K562 (cell line): Measurements from ENCODE around the gene LAMP1. TPM values are rescaled to one million over a fixed set of nuclear protein-coding genes. Genes with fewer than 3 reads are reported as not detected.

Source experiments
- BRD4 ChIP-seq: fragments of 200-600 bp; sonication (generic); IDR thresholded peaks from 2 replicates; pipeline ENCODE4 v1.6.1; 2017; ENCODE audit warnings: inconsistent platforms
- CBX5 ChIP-seq: IDR thresholded peaks from 2 replicates; pipeline ENCODE4 v1.6.1; 2014; ENCODE audit warnings: low read depth, borderline replicate concordance
- CCNT2 ChIP-seq: IDR thresholded peaks from 2 replicates; pipeline ENCODE4 v1.6.1; 2011; ENCODE audit warnings: borderline replicate concordance, low read depth, mild to moderate bottlenecking, moderate library complexity, mixed read lengths, low read length; ENCODE audit not compliant: insufficient read length; ENCODE audit errors: extremely low read depth
- HNRNPL ChIP-seq: fragments of 200-400 bp; formaldehyde crosslinking; IDR thresholded peaks from 2 replicates; pipeline ENCODE4 v1.6.1; 2017; ENCODE audit warnings: low read depth, mild to moderate bottlenecking, low read length
- IRF2 ChIP-seq: sonication (generic); formaldehyde crosslinking; IDR thresholded peaks from 2 replicates; pipeline ENCODE4 v1.8.1; 2022; ENCODE audit warnings: mild to moderate bottlenecking, missing genetic modification reagents
- NCOA1 ChIP-seq: fragments of 450-650 bp; IDR thresholded peaks from 2 replicates; pipeline ENCODE4 v1.6.1; 2016; ENCODE audit warnings: low read depth
- NCOR1 ChIP-seq: fragments of 450-650 bp; IDR thresholded peaks from 2 replicates; pipeline ENCODE4 v1.6.1; 2016; ENCODE audit warnings: mild to moderate bottlenecking, moderate library complexity
- NR4A1 ChIP-seq, 2 experiments: fragments of 250-450 bp in 1 of 2; fragments of 450-650 bp in 1 of 2; sonication (Bioruptor Pico) in 1 of 2; IDR thresholded peaks; 2 replicates each; pipeline versions ENCODE4 v1.4.0 to v1.6.1; 2016 to 2020; ENCODE audit warnings: mild to moderate bottlenecking in 2 of 2, missing compliant biosample characterization in 1 of 2, missing genetic modification characterization in 1 of 2, moderate library complexity in 1 of 2
- SOX6 ChIP-seq: fragments of 450-650 bp; IDR thresholded peaks from 2 replicates; pipeline ENCODE4 v1.6.1; 2014; ENCODE audit warnings: mild to moderate bottlenecking
- SRSF3 ChIP-seq: fragments of 200-400 bp; formaldehyde crosslinking; IDR thresholded peaks from 2 replicates; pipeline ENCODE4 v1.6.1; 2016; ENCODE audit warnings: mild to moderate bottlenecking, low read length, moderate library complexity; ENCODE audit not compliant: insufficient read depth
- ZNF586 ChIP-seq: fragments of 450-650 bp; formaldehyde crosslinking; conservative IDR thresholded peaks from 2 replicates; pipeline ENCODE4 v1.4.0; 2020; ENCODE audit warnings: mild to moderate bottlenecking, moderate library complexity
- ZNF699 ChIP-seq: fragments of 250-450 bp; sonication (Bioruptor Pico); IDR thresholded peaks from 2 replicates; pipeline ENCODE4 v1.8.0; 2021; ENCODE audit warnings: mild to moderate bottlenecking, moderate library complexity; ENCODE audit not compliant: insufficient replicate concordance
- ZNF764 ChIP-seq: fragments of 250-450 bp; sonication (Bioruptor Pico); IDR thresholded peaks from 2 replicates; pipeline ENCODE4 v1.4.0; 2020; ENCODE audit warnings: low read depth, mild to moderate bottlenecking, moderate library complexity
- polyA plus RNA-seq, 8 experiments: library from polyadenylated mRNA; depleted of rRNA in 4 of 8; stranded (reverse) in 5 of 8; unstranded in 3 of 8; fragments of >200 nt; fragmentation: Nextera tagmentation in 2 of 8; fragmentation: Illumina TruSeq in 1 of 8; extraction: Ambion mirVana in 2 of 8; extraction: Trizol in 1 of 8; gene quantifications; 2 replicates each; pipeline versions ENCODE4 v1.2.1 to v1.2.3, GENCODE V29; 2011 to 2014; ENCODE audit warnings: inconsistent platforms in 1 of 8, missing spikeins in 1 of 8
- total RNA-seq, 7 experiments: library from RNA; depleted of rRNA in 6 of 7; stranded (reverse); fragments of >200 nt in 6 of 7; fragmentation: Illumina TruSeq in 2 of 7; extraction: Trizol in 2 of 7; gene quantifications; 2 replicates each; pipeline versions ENCODE4 v1.2.1 to v1.2.3, GENCODE V29; 2011 to 2021; ENCODE audit warnings: low replicate concordance in 1 of 7
- TF ChIP-seq, protein P1 (sequence below): fragments of 450-650 bp; formaldehyde crosslinking; IDR thresholded peaks from 2 replicates; pipeline ENCODE4 v1.4.0; 2020; ENCODE audit warnings: mild to moderate bottlenecking
- TF ChIP-seq, protein P2 (sequence below): sonication (generic); formaldehyde crosslinking; IDR thresholded peaks from 2 replicates; pipeline ENCODE4 v1.8.1; 2023; ENCODE audit warnings: missing genetic modification reagents, mild to moderate bottlenecking, borderline replicate concordance
- TF ChIP-seq, protein P3 (sequence below): sonication (generic); formaldehyde crosslinking; IDR thresholded peaks from 2 replicates; pipeline ENCODE4 v1.8.1; 2022; ENCODE audit warnings: missing genetic modification reagents
- TF ChIP-seq, protein P4 (sequence below): IDR thresholded peaks from 3 replicates; pipeline ENCODE4 v1.6.1; 2011; ENCODE audit warnings: borderline replicate concordance, mild to moderate bottlenecking, moderate library complexity; ENCODE audit not compliant: insufficient read length; ENCODE audit errors: extremely low read depth

The LAMP1 gene
- total and polyA plus RNA-seq, 9 of the 15 experiments (the other 6 are each of a cell fraction or from before 2014, with no cell fraction given): 2.2 to 70.1 (median 30.5) TPM

DNA sequence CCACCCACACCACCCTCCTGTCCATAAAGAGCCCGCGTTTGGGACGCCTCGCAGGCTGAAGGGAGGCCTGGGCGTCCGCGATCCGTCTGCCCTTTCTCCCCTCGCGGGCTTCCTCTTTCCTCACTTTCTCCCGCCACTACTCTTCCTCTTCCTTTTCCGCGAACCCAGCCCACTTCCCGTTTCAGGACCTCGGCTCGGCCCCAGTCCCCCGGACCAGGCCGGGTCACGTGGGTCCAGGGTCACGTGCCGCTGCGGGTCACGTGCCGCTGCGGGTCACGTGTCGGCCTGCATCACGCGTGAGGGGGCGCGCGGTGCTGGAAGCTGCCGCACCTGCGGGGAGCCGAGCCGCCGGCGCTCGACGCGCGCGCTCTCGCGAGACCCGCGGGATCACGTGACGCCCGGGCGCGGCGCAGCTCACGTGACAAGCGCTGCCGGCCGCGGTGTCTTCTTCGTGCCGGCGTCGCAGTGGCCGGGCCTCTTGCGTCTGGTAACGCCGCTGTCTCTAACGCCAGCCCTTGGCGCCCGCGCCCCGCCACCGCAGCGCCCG, at the start of gene LAMP1 (continued):
- TF ChIP-seq, protein P1, sequence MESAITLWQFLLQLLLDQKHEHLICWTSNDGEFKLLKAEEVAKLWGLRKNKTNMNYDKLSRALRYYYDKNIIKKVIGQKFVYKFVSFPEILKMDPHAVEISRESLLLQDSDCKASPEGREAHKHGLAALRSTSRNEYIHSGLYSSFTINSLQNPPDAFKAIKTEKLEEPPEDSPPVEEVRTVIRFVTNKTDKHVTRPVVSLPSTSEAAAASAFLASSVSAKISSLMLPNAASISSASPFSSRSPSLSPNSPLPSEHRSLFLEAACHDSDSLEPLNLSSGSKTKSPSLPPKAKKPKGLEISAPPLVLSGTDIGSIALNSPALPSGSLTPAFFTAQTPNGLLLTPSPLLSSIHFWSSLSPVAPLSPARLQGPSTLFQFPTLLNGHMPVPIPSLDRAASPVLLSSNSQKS (CRISPR knock-in tag): no peak
- TF ChIP-seq NCOA1: peak; percentile 51; the same call in 1 of the 2 replicates
- TF ChIP-seq SRSF3: no peak
- no peak for TF ChIP-seq ZNF764 (CRISPR knock-in tag)
- peak; percentile 52; the same call in 1 of the 2 replicates for TF ChIP-seq NCOR1
- TF ChIP-seq SOX6: peak; percentile 79
- TF ChIP-seq, protein P2, sequence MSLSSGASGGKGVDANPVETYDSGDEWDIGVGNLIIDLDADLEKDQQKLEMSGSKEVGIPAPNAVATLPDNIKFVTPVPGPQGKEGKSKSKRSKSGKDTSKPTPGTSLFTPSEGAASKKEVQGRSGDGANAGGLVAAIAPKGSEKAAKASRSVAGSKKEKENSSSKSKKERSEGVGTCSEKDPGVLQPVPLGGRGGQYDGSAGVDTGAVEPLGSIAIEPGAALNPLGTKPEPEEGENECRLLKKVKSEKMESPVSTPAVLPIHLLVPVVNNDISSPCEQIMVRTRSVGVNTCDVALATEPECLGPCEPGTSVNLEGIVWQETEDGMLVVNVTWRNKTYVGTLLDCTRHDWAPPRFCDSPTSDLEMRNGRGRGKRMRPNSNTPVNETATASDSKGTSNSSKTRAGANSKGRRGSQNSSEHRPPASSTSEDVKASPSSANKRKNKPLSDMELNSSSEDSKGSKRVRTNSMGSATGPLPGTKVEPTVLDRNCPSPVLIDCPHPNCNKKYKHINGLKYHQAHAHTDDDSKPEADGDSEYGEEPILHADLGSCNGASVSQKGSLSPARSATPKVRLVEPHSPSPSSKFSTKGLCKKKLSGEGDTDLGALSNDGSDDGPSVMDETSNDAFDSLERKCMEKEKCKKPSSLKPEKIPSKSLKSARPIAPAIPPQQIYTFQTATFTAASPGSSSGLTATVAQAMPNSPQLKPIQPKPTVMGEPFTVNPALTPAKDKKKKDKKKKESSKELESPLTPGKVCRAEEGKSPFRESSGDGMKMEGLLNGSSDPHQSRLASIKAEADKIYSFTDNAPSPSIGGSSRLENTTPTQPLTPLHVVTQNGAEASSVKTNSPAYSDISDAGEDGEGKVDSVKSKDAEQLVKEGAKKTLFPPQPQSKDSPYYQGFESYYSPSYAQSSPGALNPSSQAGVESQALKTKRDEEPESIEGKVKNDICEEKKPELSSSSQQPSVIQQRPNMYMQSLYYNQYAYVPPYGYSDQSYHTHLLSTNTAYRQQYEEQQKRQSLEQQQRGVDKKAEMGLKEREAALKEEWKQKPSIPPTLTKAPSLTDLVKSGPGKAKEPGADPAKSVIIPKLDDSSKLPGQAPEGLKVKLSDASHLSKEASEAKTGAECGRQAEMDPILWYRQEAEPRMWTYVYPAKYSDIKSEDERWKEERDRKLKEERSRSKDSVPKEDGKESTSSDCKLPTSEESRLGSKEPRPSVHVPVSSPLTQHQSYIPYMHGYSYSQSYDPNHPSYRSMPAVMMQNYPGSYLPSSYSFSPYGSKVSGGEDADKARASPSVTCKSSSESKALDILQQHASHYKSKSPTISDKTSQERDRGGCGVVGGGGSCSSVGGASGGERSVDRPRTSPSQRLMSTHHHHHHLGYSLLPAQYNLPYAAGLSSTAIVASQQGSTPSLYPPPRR (CRISPR knock-in tag): no peak
- 0 out of 2 replicates have a peak, but pooled peaks have one; percentile 46 for TF ChIP-seq BRD4
- TF ChIP-seq, protein P3, sequence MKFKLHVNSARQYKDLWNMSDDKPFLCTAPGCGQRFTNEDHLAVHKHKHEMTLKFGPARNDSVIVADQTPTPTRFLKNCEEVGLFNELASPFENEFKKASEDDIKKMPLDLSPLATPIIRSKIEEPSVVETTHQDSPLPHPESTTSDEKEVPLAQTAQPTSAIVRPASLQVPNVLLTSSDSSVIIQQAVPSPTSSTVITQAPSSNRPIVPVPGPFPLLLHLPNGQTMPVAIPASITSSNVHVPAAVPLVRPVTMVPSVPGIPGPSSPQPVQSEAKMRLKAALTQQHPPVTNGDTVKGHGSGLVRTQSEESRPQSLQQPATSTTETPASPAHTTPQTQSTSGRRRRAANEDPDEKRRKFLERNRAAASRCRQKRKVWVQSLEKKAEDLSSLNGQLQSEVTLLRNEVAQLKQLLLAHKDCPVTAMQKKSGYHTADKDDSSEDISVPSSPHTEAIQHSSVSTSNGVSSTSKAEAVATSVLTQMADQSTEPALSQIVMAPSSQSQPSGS (CRISPR knock-in tag): no peak; the same call in 1 of the 2 replicates
- TF ChIP-seq CCNT2: peak; percentile 95
- TF ChIP-seq, protein P4, sequence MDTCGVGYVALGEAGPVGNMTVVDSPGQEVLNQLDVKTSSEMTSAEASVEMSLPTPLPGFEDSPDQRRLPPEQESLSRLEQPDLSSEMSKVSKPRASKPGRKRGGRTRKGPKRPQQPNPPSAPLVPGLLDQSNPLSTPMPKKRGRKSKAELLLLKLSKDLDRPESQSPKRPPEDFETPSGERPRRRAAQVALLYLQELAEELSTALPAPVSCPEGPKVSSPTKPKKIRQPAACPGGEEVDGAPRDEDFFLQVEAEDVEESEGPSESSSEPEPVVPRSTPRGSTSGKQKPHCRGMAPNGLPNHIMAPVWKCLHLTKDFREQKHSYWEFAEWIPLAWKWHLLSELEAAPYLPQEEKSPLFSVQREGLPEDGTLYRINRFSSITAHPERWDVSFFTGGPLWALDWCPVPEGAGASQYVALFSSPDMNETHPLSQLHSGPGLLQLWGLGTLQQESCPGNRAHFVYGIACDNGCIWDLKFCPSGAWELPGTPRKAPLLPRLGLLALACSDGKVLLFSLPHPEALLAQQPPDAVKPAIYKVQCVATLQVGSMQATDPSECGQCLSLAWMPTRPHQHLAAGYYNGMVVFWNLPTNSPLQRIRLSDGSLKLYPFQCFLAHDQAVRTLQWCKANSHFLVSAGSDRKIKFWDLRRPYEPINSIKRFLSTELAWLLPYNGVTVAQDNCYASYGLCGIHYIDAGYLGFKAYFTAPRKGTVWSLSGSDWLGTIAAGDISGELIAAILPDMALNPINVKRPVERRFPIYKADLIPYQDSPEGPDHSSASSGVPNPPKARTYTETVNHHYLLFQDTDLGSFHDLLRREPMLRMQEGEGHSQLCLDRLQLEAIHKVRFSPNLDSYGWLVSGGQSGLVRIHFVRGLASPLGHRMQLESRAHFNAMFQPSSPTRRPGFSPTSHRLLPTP: no peak
- no peak for TF ChIP-seq IRF2 (CRISPR knock-in tag)
- TF ChIP-seq ZNF699: no peak
- TF ChIP-seq HNRNPL: no peak
- TF ChIP-seq ZNF586 (CRISPR knock-in tag): no peak
- no peak; the same call in 1 of the 2 replicates for TF ChIP-seq CBX5
- 0 out of 2 replicates have a peak, but pooled peaks have one; percentile 84 for TF ChIP-seq NR4A1 (CRISPR knock-in tag; IDR thresholded peaks at IDR 0.05)
- TF ChIP-seq NR4A1 (tag; IDR thresholded peaks at IDR 0.05): peak; percentile 86
